GM18520 (cell line): ENCODE results near the gene MMEL1.

ENCODE experiments used
- ATAC-seq: cut with Tn5 transposase; IDR thresholded peaks from one replicate; pipeline ENCODE4 v1.9.1; 2021; ENCODE audit not compliant: unreplicated experiment

MMEL1 gene

GRCh38 chr1:2605509-2606395 is 27.1 kb downstream of the MMEL1 start:
- ATAC-seq: no peak

- ATAC-seq: no peak
Observed at GRCh38 chr1:2604844-2605508, 27.8 kb downstream of the MMEL1 start.

GRCh38 chr1:2604156-2604843 is 28.5 kb downstream of the MMEL1 start:
- ATAC-seq: no peak

GRCh38 chr1:2603521-2604155 is 29.2 kb downstream of the MMEL1 start:
- no peak for ATAC-seq

- ATAC-seq: no peak
Observed at GRCh38 chr1:2602866-2603520, 29.8 kb downstream of the MMEL1 start.

- ATAC-seq: no peak
Observed at GRCh38 chr1:2602311-2602835, 30.4 kb downstream of the MMEL1 start.

- no peak for ATAC-seq
Observed at GRCh38 chr1:2601721-2602303, 31.0 kb downstream of the MMEL1 start.

- no peak for ATAC-seq
Observed at GRCh38 chr1:2598329-2598931, 34.4 kb downstream of the MMEL1 start.

GRCh38 chr1:2597441-2598328 is 35.1 kb downstream of the MMEL1 start:
- no peak for ATAC-seq

- no peak for ATAC-seq
Observed at GRCh38 chr1:2596530-2597333, 36.1 kb downstream of the MMEL1 start.

- ATAC-seq: no peak
Observed at GRCh38 chr1:2595812-2596529, 36.8 kb downstream of the MMEL1 start.

- ATAC-seq: no peak
Observed at GRCh38 chr1:2595261-2595811, 37.5 kb downstream of the MMEL1 start.

- ATAC-seq: no peak
Observed at GRCh38 chr1:2594641-2595131, 38.1 kb downstream of the MMEL1 start.

GRCh38 chr1:2594001-2594640 is 38.7 kb downstream of the MMEL1 start:
- ATAC-seq: no peak

- no peak for ATAC-seq
Observed at GRCh38 chr1:2593251-2593878, 39.5 kb downstream of the MMEL1 start.

- no peak for ATAC-seq
Observed at GRCh38 chr1:2592672-2593071, 40.1 kb downstream of the MMEL1 start.
